HL-60 (cell line): ENCODE data around the gene MACROD2.

Source experiments
- GABPA ChIP-seq: IDR thresholded peaks from 2 replicates; pipeline ENCODE4 v1.6.1; 2012; ENCODE audit warnings: low read depth
- POLR2AphosphoS5 ChIP-seq: IDR thresholded peaks from 2 replicates; pipeline ENCODE4 v1.6.1; 2012; ENCODE audit warnings: low read depth
- TF ChIP-seq, protein P1 (sequence below): IDR thresholded peaks from one replicate; pipeline ENCODE4 v1.5.1; 2011; ENCODE audit warnings: low read length, control low read depth, inconsistent platforms; ENCODE audit not compliant: insufficient read depth
- TF ChIP-seq, protein P2 (sequence below): IDR thresholded peaks from 2 replicates; pipeline ENCODE4 v1.6.1; 2012; ENCODE audit warnings: low read depth; ENCODE audit not compliant: insufficient replicate concordance

- TF ChIP-seq, protein P1, sequence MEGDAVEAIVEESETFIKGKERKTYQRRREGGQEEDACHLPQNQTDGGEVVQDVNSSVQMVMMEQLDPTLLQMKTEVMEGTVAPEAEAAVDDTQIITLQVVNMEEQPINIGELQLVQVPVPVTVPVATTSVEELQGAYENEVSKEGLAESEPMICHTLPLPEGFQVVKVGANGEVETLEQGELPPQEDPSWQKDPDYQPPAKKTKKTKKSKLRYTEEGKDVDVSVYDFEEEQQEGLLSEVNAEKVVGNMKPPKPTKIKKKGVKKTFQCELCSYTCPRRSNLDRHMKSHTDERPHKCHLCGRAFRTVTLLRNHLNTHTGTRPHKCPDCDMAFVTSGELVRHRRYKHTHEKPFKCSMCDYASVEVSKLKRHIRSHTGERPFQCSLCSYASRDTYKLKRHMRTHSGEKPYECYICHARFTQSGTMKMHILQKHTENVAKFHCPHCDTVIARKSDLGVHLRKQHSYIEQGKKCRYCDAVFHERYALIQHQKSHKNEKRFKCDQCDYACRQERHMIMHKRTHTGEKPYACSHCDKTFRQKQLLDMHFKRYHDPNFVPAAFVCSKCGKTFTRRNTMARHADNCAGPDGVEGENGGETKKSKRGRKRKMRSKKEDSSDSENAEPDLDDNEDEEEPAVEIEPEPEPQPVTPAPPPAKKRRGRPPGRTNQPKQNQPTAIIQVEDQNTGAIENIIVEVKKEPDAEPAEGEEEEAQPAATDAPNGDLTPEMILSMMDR = no peak
- TF ChIP-seq, protein P2, sequence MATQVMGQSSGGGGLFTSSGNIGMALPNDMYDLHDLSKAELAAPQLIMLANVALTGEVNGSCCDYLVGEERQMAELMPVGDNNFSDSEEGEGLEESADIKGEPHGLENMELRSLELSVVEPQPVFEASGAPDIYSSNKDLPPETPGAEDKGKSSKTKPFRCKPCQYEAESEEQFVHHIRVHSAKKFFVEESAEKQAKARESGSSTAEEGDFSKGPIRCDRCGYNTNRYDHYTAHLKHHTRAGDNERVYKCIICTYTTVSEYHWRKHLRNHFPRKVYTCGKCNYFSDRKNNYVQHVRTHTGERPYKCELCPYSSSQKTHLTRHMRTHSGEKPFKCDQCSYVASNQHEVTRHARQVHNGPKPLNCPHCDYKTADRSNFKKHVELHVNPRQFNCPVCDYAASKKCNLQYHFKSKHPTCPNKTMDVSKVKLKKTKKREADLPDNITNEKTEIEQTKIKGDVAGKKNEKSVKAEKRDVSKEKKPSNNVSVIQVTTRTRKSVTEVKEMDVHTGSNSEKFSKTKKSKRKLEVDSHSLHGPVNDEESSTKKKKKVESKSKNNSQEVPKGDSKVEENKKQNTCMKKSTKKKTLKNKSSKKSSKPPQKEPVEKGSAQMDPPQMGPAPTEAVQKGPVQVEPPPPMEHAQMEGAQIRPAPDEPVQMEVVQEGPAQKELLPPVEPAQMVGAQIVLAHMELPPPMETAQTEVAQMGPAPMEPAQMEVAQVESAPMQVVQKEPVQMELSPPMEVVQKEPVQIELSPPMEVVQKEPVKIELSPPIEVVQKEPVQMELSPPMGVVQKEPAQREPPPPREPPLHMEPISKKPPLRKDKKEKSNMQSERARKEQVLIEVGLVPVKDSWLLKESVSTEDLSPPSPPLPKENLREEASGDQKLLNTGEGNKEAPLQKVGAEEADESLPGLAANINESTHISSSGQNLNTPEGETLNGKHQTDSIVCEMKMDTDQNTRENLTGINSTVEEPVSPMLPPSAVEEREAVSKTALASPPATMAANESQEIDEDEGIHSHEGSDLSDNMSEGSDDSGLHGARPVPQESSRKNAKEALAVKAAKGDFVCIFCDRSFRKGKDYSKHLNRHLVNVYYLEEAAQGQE = no peak
- TF ChIP-seq POLR2AphosphoS5 (no peak), GABPA (no peak)
Measured at GRCh38 chr20:15711177-15711576, 1715.9 kb downstream of the MACROD2 start.
